Activated CD4-positive, alpha-beta T cell treated with anti-CD3 and anti-CD28 coated beads for 24 hours (primary cell): ENCODE results near the gene PABPC1L2B.
"Not testable (repeated sequence)": the region's sequence is repeated elsewhere in the genome, so short reads cannot be mapped to it uniquely, and the experiment has no call there.

Source experiments
- DNase-seq, 2 donors: peaks; one replicate each; pipeline ENCODE4 v3.0.0-alpha.2; 2020; ENCODE audit warnings: low read depth in 2 of 2

PABPC1L2B gene

GRCh38 chrX:73002733-73003132 lies at the start of gene PABPC1L2B:
Gene PABPC1L2B (plus strand): TSS chrX:73002939. CDS start chrX:73003643, 704 bp downstream.
- not testable (repeated sequence) for DNase-seq

- DNase-seq = not testable (repeated sequence)
Measured at GRCh38 chrX:72959971-72960370, 42.8 kb upstream of the PABPC1L2B start.

- DNase-seq = not testable (repeated sequence)
Measured at GRCh38 chrX:72971859-72972258, 30.9 kb upstream of the PABPC1L2B start.

GRCh38 chrX:72974885-72975284 lies 27.9 kb upstream of the PABPC1L2B start:
- not testable (repeated sequence) for DNase-seq

- DNase-seq = not testable (repeated sequence)
Measured at GRCh38 chrX:72980894-72981469, 21.8 kb upstream of the PABPC1L2B start.

- DNase-seq = not testable (repeated sequence)
Measured at GRCh38 chrX:73004032-73004431, 1.3 kb downstream of the PABPC1L2B start.

GRCh38 chrX:73021361-73022092 lies 18.8 kb downstream of the PABPC1L2B start:
- DNase-seq = no peak

- not testable (repeated sequence) for DNase-seq
Measured at GRCh38 chrX:73022093-73022445, 19.3 kb downstream of the PABPC1L2B start.

- no peak for DNase-seq
Measured at GRCh38 chrX:73028876-73029275, 26.1 kb downstream of the PABPC1L2B start.
